PFSK-1 (cell line): ENCODE results near the gene TAF1L.

Source experiments
- POLR2AphosphoS5 ChIP-seq: IDR thresholded peaks from 2 replicates; pipeline ENCODE4 v1.6.1; 2012; ENCODE audit warnings: low read depth, mild to moderate bottlenecking, control low read depth, low read length, moderate library complexity
- REST ChIP-seq, 2 experiments: IDR thresholded peaks; 2 replicates each; pipeline versions ENCODE4 v1.6.1 to v1.8.0; 2011 to 2012; ENCODE audit warnings: low read depth in 2 of 2, low read length in 2 of 2, control low read depth in 1 of 2, inconsistent platforms in 1 of 2, mild to moderate bottlenecking in 1 of 2, moderate library complexity in 1 of 2; ENCODE audit not compliant: insufficient read depth in 1 of 2
- TAF1 ChIP-seq: IDR thresholded peaks from 2 replicates; pipeline ENCODE4 v1.6.1; 2012; ENCODE audit warnings: low read length, control low read depth, borderline replicate concordance; ENCODE audit not compliant: insufficient read depth

- TF ChIP-seq POLR2AphosphoS5 (no peak), REST (IDR thresholded peaks at IDR 0.05; ENCODE audit: insufficient read depth in 1 of 2, low read depth in 2 of 2, low read length in 2 of 2) (no peak), TAF1 (no peak)
Observed at GRCh38 chr9:32672469-32672868, 37.0 kb upstream of the TAF1L start.
